Heart left ventricle (tissue), 13 donors: ENCODE results near the gene RUNX2.

Experiments
- CTCF ChIP-seq, 12 donors: fragments of 200-600 bp; sonication (generic) in 4 of 12; IDR thresholded peaks; one replicate each; pipeline versions ENCODE4 v1.5.0 to v1.8.0; 2018 to 2022; ENCODE audit warnings: antibody characterized with exemption in 12 of 12, mild to moderate bottlenecking in 5 of 12
- POLR2A ChIP-seq, 2 donors: fragments of 450-650 bp; IDR thresholded peaks; one replicate each; pipeline ENCODE4 v1.6.1; 2017; ENCODE audit warnings: antibody characterized with exemption in 2 of 2, mild to moderate bottlenecking in 2 of 2, moderate library complexity in 2 of 2
- donor health status: ischemic (EF 13 %, LVEDD 7.1; RV severe dilation, severe dysfunction).
- donor health status: DM: no; HTN: yes; CAD: no.
- donor health status: DM: no; HTN: no; CAD: no.
- donor health status: ischemic (EF 25% LVEDD 6.9; RV normal size, moderate dysfunction).
- donor health status: ischemic (EF 25% LVEDD 5.7; RV mildly dilated, moderate dysfunction).
- donor health status: ischemic (EF 35%, LVEDD 5.7; RV mildly dilated, moderate dysfunction).
- donor health status: nonischemic (EF 11% LVEDD 7.7; RV severe dilation, severe dysfunction).
- donor health status: DM: yes; HTN: yes; CAD: no.
- donor health status: PGD.
- donor health status: ischemic (EF 29% LVEDD 5.4; RV normal size, mild dysfunction).
- donor health status: nonischemic (EF 23%, LVEDD 6.1; RV moderate dilation, normal function).

- TF ChIP-seq POLR2A (IDR thresholded peaks at IDR 0.05) (no peak), CTCF (IDR thresholded peaks at IDR 0.05) (no peak)
Measured at GRCh38 chr6:45618259-45618658, 290.1 kb downstream of the RUNX2 start.
